ENCODE results near the gene HOGA1.

Gene HOGA1

DNA sequence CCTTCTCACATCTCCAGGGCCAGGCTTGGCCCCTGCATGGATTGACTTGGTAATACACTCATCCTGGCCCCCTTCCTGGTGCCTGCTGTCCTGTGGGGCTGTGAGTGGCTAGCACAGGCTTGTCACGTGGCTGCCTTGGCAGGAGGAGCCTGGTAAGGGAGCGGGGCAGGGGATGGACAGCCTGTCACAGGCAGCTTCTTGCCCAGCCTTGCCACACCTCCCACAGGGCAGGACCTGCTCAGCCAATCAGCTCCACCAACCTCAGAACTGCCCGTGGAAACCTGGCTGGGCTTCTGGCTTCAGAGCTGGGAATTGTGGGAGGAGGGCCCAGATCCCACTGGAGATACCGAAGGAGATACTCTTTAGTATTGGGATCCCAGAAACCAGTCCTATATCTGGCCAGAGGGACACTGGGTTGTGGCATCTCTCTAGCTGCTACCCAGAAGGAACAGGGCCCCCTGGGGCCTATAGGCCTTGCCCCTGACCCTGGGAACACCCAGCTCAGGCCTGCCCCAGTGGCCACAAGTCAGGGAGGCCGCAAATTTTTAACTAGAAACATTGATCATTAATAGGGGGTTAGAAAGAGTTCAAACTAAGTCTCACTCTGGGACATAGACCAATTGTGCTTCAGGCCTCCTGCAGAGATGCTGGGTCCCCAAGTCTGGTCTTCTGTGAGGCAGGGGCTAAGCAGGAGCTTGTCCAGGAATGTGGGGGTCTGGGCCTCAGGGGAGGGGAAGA, at the start of gene HOGA1:
Gene HOGA1, plus strand, starts transcription at position 330 of the 738 bp plus-strand sequence. Its CDS starts 315 bp downstream, at position 645.
- Mint-ChIP-seq H3K9me3 (no peaks in the 10 kb centered on the region), H3K4me3 (no peak within 1 kb of the TSS), H3K36me3 (no peaks in the 10 kb centered on the region), H3K4me1 (no peaks in the 10 kb centered on the region), H3K27ac (no peak within 1 kb of the TSS), H3K27me3 (no peaks in the 10 kb centered on the region)
- ATAC-seq, result no peak

GRCh38 chr10:97534746-97535367, 49.3 kb upstream of the HOGA1 start:
- Mint-ChIP-seq H3K4me1 (no peaks in the 10 kb centered on the region), H3K27me3 (no peaks in the 10 kb centered on the region), H3K27ac (no peak overlapping the region), H3K4me3 (no peak overlapping the region), H3K36me3 (no peaks in the 10 kb centered on the region), H3K9me3 (no peaks in the 10 kb centered on the region)
- ATAC-seq, result peak; percentile 52

GRCh38 chr10:97537186-97537869, 46.9 kb upstream of the HOGA1 start:
- peaks cover 5% of the 10 kb centered on the region for H3K4me1 Mint-ChIP-seq
- H3K9me3 Mint-ChIP-seq, result no peaks in the 10 kb centered on the region
- ATAC-seq, result no peak

DNA sequence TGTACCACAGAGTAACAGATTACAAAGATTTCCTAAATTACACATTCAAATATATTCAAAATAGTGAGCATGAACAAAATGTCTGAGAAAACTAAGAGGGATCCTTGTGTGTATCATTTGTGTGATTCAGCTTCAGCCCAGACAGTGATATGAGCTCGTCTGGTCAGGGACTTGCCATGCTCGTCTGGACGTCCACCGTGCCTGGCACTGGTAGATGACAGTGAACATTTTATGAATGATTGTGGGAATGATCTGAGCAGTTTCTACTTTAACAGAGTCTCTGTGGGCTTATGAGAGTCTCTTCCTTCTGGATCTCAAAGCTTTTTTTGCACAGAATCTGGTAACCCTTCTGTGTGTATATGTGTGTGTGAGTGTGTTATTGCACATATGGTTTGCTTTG, 45.8 kb upstream of the HOGA1 start:
- H3K36me3 Mint-ChIP-seq, result no peaks in the 10 kb centered on the region
- ATAC-seq, result no peak
- peaks cover 16% of the 10 kb centered on the region for H3K4me1 Mint-ChIP-seq
- no peaks in the 10 kb centered on the region for H3K9me3 Mint-ChIP-seq
- H3K27ac Mint-ChIP-seq, result no peak overlapping the region
- H3K27me3 Mint-ChIP-seq, result peaks cover 8% of the 10 kb centered on the region
- H3K4me3 Mint-ChIP-seq, result no peak overlapping the region

More at GRCh38 chr10:97537186-97537869, 46.9 kb upstream of the HOGA1 start:
- no peaks in the 10 kb centered on the region for H3K36me3 Mint-ChIP-seq
- no peaks in the 10 kb centered on the region for H3K27me3 Mint-ChIP-seq
- H3K27ac Mint-ChIP-seq, result no peak overlapping the region
- no peak overlapping the region for H3K4me3 Mint-ChIP-seq

DNA sequence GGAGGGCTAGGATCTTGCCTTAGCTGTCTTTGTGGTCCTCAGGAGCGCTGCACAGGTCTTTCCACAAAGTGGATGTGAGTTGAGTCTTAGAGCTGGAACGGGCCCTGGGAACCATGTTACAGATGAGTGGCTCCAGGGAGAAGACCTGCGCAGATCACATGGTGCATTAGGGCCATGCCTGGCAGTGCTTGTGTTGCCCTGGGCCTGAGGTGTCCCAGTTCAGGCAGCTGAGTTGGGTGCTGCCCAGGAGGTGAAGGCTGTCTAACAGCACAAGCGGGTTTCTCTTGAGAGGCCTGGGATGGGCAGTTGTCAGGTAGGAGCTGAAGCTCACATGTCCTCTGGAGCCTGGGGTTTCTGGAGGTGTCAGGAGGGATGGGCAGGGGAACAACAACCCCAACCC, 45.4 kb upstream of the HOGA1 start:
- Mint-ChIP-seq H3K9me3 (no peaks in the 10 kb centered on the region), H3K4me3 (no peak overlapping the region), H3K4me1 (peaks cover 20% of the 10 kb centered on the region), H3K27ac (no peak overlapping the region), H3K36me3 (no peaks in the 10 kb centered on the region), H3K27me3 (peaks cover 12% of the 10 kb centered on the region)
- no peak for ATAC-seq

GRCh38 chr10:97539523-97540200, 44.5 kb upstream of the HOGA1 start:
- Mint-ChIP-seq H3K36me3 (no peaks in the 10 kb centered on the region), H3K27me3 (peaks cover 13% of the 10 kb centered on the region), H3K4me3 (no peak overlapping the region), H3K9me3 (no peaks in the 10 kb centered on the region), H3K4me1 (peaks cover 20% of the 10 kb centered on the region), H3K27ac (no peak overlapping the region)
- ATAC-seq, result no peak

- no peak overlapping the region for H3K27ac Mint-ChIP-seq
- H3K9me3 Mint-ChIP-seq, result no peaks in the 10 kb centered on the region
- peaks cover 13% of the 10 kb centered on the region for H3K27me3 Mint-ChIP-seq
- H3K4me1 Mint-ChIP-seq, result peaks cover 20% of the 10 kb centered on the region
- no peak overlapping the region for H3K4me3 Mint-ChIP-seq
- no peaks in the 10 kb centered on the region for H3K36me3 Mint-ChIP-seq
- ATAC-seq, result no peak
These were observed 43.3 kb upstream of the HOGA1 start for GRCh38 chr10:97540669-97541500.

DNA sequence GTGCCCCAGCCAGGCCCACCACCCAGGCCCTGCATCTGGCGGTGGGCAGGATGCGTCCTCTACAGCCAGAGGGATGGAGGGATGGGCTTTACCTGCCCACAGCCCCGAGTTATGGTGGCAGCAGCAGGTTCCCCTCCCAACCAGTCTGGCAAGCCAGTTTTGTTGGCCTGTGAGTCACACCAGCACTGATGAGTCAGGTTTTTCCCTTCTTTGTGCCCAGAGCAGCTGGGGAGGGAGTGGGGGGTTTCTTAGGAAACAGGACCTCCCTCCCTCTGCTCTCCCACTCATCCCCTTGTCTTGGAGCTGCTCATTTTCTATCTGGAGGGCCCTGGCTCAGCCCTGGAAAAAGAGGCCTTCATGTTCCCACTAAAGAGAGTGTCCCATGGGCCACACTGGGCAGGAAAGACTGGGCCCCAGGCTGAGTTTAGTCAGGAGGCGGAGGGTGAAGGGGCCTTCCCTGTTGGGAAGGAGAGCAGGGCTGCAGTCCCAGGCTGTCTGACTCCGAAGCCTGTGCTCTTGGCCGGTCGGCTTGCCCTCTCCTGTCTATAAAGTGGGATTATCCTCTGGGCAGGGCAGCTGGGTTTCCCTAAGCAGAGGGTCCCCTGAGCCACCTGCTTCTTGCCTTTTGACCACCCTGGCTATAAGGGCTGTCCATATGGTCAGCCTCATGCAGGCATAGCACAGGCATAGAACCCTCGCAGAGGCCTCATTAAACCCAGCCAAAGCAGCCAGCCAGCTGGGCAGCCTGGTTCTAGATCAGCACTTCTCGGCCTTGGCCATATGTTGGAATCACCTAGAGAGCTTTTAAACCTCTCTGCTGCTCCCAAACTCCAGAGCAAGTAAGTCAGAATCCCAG, 41.8 kb upstream of the HOGA1 start:
- Mint-ChIP-seq H3K27ac (peak overlapping the region; percentile 40), H3K4me3 (no peak overlapping the region), H3K27me3 (peaks cover 13% of the 10 kb centered on the region), H3K4me1 (peaks cover 20% of the 10 kb centered on the region), H3K9me3 (no peaks in the 10 kb centered on the region), H3K36me3 (no peaks in the 10 kb centered on the region)
- ATAC-seq, result no peak

- no peak for ATAC-seq
- no peaks in the 10 kb centered on the region for H3K36me3 Mint-ChIP-seq
- peak overlapping the region; percentile 40 for H3K27ac Mint-ChIP-seq
- peaks cover 20% of the 10 kb centered on the region for H3K4me1 Mint-ChIP-seq
- H3K27me3 Mint-ChIP-seq, result peaks cover 13% of the 10 kb centered on the region
- H3K9me3 Mint-ChIP-seq, result no peaks in the 10 kb centered on the region
- H3K4me3 Mint-ChIP-seq, result no peak overlapping the region
These were observed 41.1 kb upstream of the HOGA1 start for GRCh38 chr10:97543025-97543546.

DNA sequence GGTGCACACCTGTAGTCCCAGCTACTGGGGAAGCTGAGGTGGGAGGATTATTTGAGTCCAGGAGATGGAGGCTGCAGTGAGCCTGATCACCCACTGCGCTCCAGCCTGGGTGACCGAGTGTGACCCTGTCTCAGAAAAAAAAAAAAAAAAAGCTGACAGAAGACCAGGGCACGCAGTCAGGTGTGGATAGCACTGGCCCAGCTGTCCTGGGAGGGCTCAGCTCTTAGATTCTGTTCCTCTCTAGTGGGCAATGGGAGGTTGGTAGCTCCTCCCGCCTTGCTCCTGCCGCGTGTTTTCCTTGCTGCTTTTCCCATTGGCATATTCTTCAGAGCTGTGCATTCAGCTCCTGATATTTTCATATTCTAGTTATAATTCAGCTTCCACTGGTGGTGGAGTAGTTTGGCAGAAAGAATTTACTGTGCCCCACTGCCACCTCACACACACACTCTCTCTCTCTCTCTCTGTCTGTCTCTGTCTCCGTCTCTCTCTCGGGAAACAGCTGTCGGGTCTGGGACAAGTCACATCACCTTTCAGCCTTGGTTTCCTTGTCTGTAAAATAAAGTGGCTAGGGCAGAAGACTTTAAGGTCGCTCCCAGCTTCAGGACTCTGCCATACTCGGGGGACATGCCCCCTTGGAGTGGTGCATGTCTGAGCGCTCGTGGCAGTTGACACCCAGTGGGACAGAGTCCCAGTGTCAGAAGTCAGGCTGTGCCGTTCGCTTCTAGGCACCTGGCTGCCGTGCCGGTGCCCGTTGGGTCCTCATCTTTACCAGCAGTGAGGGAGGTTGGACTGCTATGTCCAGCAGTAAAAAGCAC, 37.5 kb upstream of the HOGA1 start:
- Mint-ChIP-seq H3K4me1 (peaks cover 20% of the 10 kb centered on the region), H3K36me3 (no peaks in the 10 kb centered on the region), H3K4me3 (no peak overlapping the region), H3K9me3 (no peaks in the 10 kb centered on the region), H3K27ac (no peak overlapping the region), H3K27me3 (peaks cover 13% of the 10 kb centered on the region)
- no peak for ATAC-seq

DNA sequence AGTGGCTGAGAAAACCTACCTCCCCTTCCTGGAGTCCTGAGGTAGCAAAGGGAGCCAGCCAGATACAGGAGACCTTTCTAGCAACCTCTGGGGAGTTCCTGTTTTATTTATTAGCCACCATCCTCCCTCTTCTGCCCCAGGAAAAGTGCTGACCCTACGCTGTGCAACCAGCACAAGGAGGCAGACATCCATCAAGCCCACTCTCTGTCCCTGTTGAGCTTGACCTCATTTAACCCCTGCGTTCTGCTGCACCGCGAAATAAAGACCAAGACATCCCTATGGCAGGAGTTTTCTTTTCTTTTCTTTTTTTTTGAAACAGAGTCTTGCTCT, 37.0 kb upstream of the HOGA1 start:
- Mint-ChIP-seq H3K27me3 (peaks cover 13% of the 10 kb centered on the region), H3K27ac (no peak overlapping the region), H3K4me3 (no peak overlapping the region), H3K4me1 (peaks cover 15% of the 10 kb centered on the region), H3K36me3 (no peaks in the 10 kb centered on the region), H3K9me3 (no peaks in the 10 kb centered on the region)
- no peak for ATAC-seq

- H3K27ac Mint-ChIP-seq, result no peak overlapping the region
- no peaks in the 10 kb centered on the region for H3K9me3 Mint-ChIP-seq
- peaks cover 9% of the 10 kb centered on the region for H3K27me3 Mint-ChIP-seq
- no peaks in the 10 kb centered on the region for H3K36me3 Mint-ChIP-seq
- ATAC-seq, result no peak
- peaks cover 8% of the 10 kb centered on the region for H3K4me1 Mint-ChIP-seq
- H3K4me3 Mint-ChIP-seq, result no peak overlapping the region
These were observed 36.2 kb upstream of the HOGA1 start for GRCh38 chr10:97547962-97548361.

GRCh38 chr10:97548828-97549455, 35.2 kb upstream of the HOGA1 start:
- Mint-ChIP-seq H3K27ac (no peak overlapping the region), H3K27me3 (no peaks in the 10 kb centered on the region), H3K36me3 (no peaks in the 10 kb centered on the region)

More at GRCh38 chr10:97548828-97549455, 35.2 kb upstream of the HOGA1 start:
- Mint-ChIP-seq H3K4me1 (no peaks in the 10 kb centered on the region), H3K4me3 (no peak overlapping the region), H3K9me3 (no peaks in the 10 kb centered on the region)
- ATAC-seq, result no peak
